Osteoblast (primary cell): ENCODE results near the gene ATXN7L3. TPM values are rescaled to one million over a fixed set of nuclear protein-coding genes. Genes with fewer than 3 reads are reported as not detected.
"Not testable (repeated sequence)": the region's sequence is repeated elsewhere in the genome, so short reads cannot be mapped to it uniquely, and the experiment has no call there.

Experiments
- DNase-seq: peaks from one replicate; pipeline ENCODE4 v3.0.0; 2011; ENCODE audit warnings: low spot score, mixed read lengths; ENCODE audit not compliant: insufficient read length; ENCODE audit errors: missing footprints
- H2AFZ ChIP-seq: 2 replicates; pipeline ENCODE4 v1.6.0; 2011; ENCODE audit warnings: mild to moderate bottlenecking, low read length
- H3K27ac ChIP-seq: 2 replicates; pipeline ENCODE4 v1.5.1; 2011; ENCODE audit warnings: mild to moderate bottlenecking, low read depth, low read length, moderate library complexity
- H3K27me3 ChIP-seq: 2 replicates; pipeline ENCODE4 v1.6.0; 2012; ENCODE audit warnings: mild to moderate bottlenecking, control low read depth, inconsistent platforms, low read length, moderate library complexity; ENCODE audit not compliant: insufficient read depth
- H3K36me3 ChIP-seq: 2 replicates; pipeline ENCODE4 v1.5.1; 2011; ENCODE audit warnings: mild to moderate bottlenecking, low read length, control low read depth, moderate library complexity; ENCODE audit not compliant: insufficient read depth
- H3K4me1 ChIP-seq: 2 replicates; pipeline ENCODE4 v1.5.1; 2011; ENCODE audit warnings: mild to moderate bottlenecking, low read length, control low read depth, moderate library complexity; ENCODE audit not compliant: insufficient read depth
- H3K4me2 ChIP-seq: 2 replicates; pipeline ENCODE4 v1.6.0; 2011; ENCODE audit warnings: mild to moderate bottlenecking, low read length; ENCODE audit not compliant: insufficient read depth
- H3K4me3 ChIP-seq: fragments of 200-600 bp; sonication (generic); 3 replicates; pipeline ENCODE4 v1.5.1; 2012; ENCODE audit warnings: mild to moderate bottlenecking, low read length, inconsistent platforms; ENCODE audit not compliant: insufficient read depth
- H3K79me2 ChIP-seq: 2 replicates; pipeline ENCODE4 v1.6.0; 2012; ENCODE audit warnings: mild to moderate bottlenecking, low read length, control low read depth, inconsistent platforms; ENCODE audit not compliant: insufficient read depth
- H3K9me3 ChIP-seq: 2 replicates; pipeline ENCODE4 v1.5.1; 2011; ENCODE audit warnings: low read depth, low read length, control low read depth
- H4K20me1 ChIP-seq: 2 replicates; pipeline ENCODE4 v1.6.0; 2012; ENCODE audit warnings: mild to moderate bottlenecking, low read length, control low read depth; ENCODE audit not compliant: insufficient read depth
- total RNA-seq: library from RNA; depleted of rRNA; stranded (reverse); fragments of >200 nt; gene quantifications from 2 replicates; pipeline ENCODE4 v1.2.3, GENCODE V29; 2012
- TF ChIP-seq, protein P1 (sequence below): IDR thresholded peaks from 2 replicates; pipeline ENCODE4 v1.5.1; 2011; ENCODE audit warnings: mild to moderate bottlenecking, low read depth, low read length, moderate library complexity; ENCODE audit errors: extremely low read depth

ATXN7L3 gene
- total RNA-seq, 1 donor, result 38.4 TPM

DNA sequence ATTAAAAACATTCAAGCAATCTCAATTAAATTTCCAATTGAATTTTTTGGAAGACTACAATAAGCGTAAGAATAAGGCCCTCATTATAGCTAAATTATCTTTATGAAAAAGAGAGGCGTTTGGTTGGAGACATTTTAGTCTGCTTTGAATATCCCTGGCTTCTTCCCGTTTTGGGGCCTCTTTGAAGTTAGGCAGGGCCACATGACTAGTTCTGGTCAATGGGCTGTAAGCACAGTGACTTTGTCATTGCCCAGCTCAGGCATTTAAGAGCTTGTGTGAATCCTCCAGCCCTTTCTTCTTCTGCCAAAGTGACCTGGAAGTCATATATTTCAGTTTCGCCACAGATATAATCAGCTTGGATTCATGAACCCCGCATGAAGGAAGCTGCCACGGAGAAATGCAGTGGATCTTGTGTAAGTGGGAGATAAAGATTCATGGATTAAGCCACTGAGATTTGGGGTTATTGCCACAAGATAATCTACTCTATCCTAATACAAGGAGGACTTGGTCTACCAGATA lies 41.5 kb upstream of the ATXN7L3 start:
- Histone ChIP-seq H3K4me2 (no peak overlapping the region), H2AFZ (no peak overlapping the region), H3K27ac (no peak overlapping the region), H3K36me3 (no peaks in the 10 kb centered on the region), H3K27me3 (no peaks in the 10 kb centered on the region), H3K4me1 (no peaks in the 10 kb centered on the region), H4K20me1 (no peaks in the 10 kb centered on the region), H3K9me3 (no peaks in the 10 kb centered on the region), H3K79me2 (no peaks in the 10 kb centered on the region), H3K4me3 (no peak overlapping the region)
- no peak for DNase-seq
- TF ChIP-seq, protein P1, sequence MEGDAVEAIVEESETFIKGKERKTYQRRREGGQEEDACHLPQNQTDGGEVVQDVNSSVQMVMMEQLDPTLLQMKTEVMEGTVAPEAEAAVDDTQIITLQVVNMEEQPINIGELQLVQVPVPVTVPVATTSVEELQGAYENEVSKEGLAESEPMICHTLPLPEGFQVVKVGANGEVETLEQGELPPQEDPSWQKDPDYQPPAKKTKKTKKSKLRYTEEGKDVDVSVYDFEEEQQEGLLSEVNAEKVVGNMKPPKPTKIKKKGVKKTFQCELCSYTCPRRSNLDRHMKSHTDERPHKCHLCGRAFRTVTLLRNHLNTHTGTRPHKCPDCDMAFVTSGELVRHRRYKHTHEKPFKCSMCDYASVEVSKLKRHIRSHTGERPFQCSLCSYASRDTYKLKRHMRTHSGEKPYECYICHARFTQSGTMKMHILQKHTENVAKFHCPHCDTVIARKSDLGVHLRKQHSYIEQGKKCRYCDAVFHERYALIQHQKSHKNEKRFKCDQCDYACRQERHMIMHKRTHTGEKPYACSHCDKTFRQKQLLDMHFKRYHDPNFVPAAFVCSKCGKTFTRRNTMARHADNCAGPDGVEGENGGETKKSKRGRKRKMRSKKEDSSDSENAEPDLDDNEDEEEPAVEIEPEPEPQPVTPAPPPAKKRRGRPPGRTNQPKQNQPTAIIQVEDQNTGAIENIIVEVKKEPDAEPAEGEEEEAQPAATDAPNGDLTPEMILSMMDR, result no peak

DNA sequence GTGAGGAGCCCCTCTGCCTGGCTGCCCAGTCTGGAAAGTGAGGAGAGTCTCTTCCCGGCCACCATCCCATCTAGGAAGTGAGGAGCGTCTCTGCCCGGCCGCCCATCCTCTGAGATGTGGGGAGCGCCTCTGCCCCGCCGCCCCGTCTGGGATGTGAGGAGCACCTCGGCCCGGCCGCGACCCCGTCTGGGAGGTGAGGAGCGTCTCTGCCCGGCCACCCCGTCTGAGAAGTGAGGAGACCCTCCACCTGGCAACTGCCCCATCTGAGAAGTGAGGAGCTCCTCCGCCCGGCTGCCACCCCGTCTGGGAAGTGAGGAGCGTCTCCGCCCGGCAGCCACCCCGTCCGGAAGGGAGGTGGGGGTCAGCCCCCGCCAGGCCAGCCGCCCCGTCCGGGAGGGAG lies 38.2 kb upstream of the ATXN7L3 start:
- not testable (repeated sequence) for H4K20me1 ChIP-seq, H3K27ac ChIP-seq, H3K4me2 ChIP-seq, H3K36me3 ChIP-seq, H3K4me1 ChIP-seq, DNase-seq, H3K4me3 ChIP-seq, H3K79me2 ChIP-seq, H2AFZ ChIP-seq, H3K27me3 ChIP-seq, H3K9me3 ChIP-seq

DNA sequence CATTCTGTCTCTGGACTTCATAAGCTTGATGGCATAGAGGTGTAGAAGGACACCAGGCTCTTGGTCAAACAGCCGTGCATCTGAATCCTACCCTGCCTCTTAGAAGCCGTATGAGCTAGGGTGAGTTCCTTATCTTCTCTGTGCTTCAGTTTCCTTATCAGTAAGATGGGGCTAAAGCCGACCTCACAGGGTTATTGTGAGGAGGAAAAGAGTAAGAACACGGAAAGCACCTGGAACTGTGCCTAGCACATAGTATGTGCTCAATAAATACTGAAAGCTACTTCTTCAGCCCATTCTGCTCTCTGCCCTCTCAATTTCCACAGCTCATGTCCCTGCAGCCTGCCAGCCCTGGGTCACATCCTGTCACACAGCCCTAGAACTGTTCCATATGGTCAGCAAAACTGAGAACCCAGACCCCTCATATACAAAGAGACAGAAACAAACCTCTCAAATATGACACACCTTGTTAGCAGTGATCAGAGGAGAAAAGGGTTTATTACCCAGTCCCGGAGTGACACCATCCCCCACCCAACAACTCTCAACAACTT lies 36.8 kb upstream of the ATXN7L3 start:
- no peaks in the 10 kb centered on the region for H3K27me3 ChIP-seq
- H2AFZ ChIP-seq, result no peak overlapping the region
- no peak for DNase-seq
- H3K27ac ChIP-seq, result no peak overlapping the region
- no peaks in the 10 kb centered on the region for H4K20me1 ChIP-seq
- TF ChIP-seq, protein P1, result no peak
- peaks cover 6% of the 10 kb centered on the region for H3K4me1 ChIP-seq
- H3K79me2 ChIP-seq, result no peaks in the 10 kb centered on the region
- no peaks in the 10 kb centered on the region for H3K9me3 ChIP-seq
- H3K4me2 ChIP-seq, result no peak overlapping the region
- H3K36me3 ChIP-seq, result no peaks in the 10 kb centered on the region
- H3K4me3 ChIP-seq, result no peak overlapping the region

DNA sequence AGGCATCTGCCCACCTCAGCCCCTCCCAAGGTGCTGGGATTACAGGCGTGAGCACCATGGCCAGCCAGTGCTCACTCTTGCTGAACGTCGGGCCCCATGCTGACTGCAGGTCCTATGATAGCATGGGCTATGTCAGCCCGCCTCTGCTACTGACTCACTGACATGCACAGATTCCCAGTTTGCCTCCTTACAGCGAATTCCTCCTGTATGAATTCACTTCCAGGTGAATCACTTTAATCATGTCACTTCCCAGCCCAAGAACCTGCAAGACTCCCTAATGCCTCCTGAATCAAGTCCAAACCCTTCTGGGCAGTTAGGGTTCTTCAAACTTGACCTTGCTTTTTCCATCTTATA lies 35.9 kb upstream of the ATXN7L3 start:
- Histone ChIP-seq H3K27me3 (no peaks in the 10 kb centered on the region), H2AFZ (no peak overlapping the region), H3K9me3 (no peaks in the 10 kb centered on the region), H3K4me1 (peaks cover 6% of the 10 kb centered on the region), H3K36me3 (no peaks in the 10 kb centered on the region), H3K79me2 (no peaks in the 10 kb centered on the region), H3K4me3 (no peak overlapping the region), H3K4me2 (no peak overlapping the region), H4K20me1 (no peaks in the 10 kb centered on the region), H3K27ac (no peak overlapping the region)
- TF ChIP-seq, protein P1, result no peak
- peak; percentile 80 for DNase-seq
